GM12878 (cell line): Measurements from ENCODE around the gene AHNAK. TPM values are rescaled to one million over a fixed set of nuclear protein-coding genes. Genes with fewer than 3 reads are reported as not detected.
A peak's percentile ranks its signal among the peaks of the same experiment; 100 is the strongest.

Experiments used
- ATAC-seq: fragments of 200-7000 bp; cut with Tn5 transposase; 3 replicates; pipeline ENCODE4 v1.9.1; 2020; ENCODE audit warnings: mild to moderate bottlenecking, moderate library complexity
- BruUV-seq: library from RNA; stranded (reverse); fragments of 400-500 nt; replicated peaks from 2 replicates; lab custom pipeline; 2021; lab: Mats Ljungman, UMichigan
- CTCF ChIA-PET: fragments of 300-600 bp; sonication (Branson Sonifier 250); formaldehyde crosslinking; extraction: SDS; loops from one replicate; lab custom pipeline; 2021; ENCODE audit warnings: inconsistent platforms; lab: Yijun Ruan, JAX
- POLR2A ChIA-PET: fragments of 350-600 bp; formaldehyde crosslinking; extraction: SDS; loops from one replicate; lab custom pipeline; 2021; ENCODE audit warnings: inconsistent platforms; lab: Charles Lee
- RAD21 ChIA-PET: fragments of 300-600 bp; sonication (Branson Sonifier 250); formaldehyde crosslinking; loops from one replicate; lab custom pipeline; 2023; ENCODE audit warnings: antibody characterized with exemption; ENCODE audit not compliant: unreplicated experiment; lab: Charles Lee
- SMC1A ChIA-PET: fragments of 300-600 bp; sonication (Branson Sonifier 250); formaldehyde crosslinking; loops from one replicate; lab custom pipeline; 2023; ENCODE audit not compliant: unreplicated experiment, uncharacterized antibody; lab: Charles Lee
- DNase-seq: peaks from one replicate; pipeline ENCODE4 v3.0.0-alpha.2; 2011; ENCODE audit warnings: low read depth, low spot score
- FAIRE-seq: peaks from 3 replicates; lab custom pipeline; 2011; peaks lifted over from hg19 to GRCh38; lab: Jason Lieb, UNC
- H2AFZ ChIP-seq: 2 replicates; pipeline ENCODE4 v1.6.0; 2011; ENCODE audit warnings: low read depth, low read length, control low read depth; ENCODE audit not compliant: control insufficient read depth
- H3K27ac ChIP-seq: 2 replicates; pipeline ENCODE4 v1.5.1; 2011; ENCODE audit warnings: control low read depth; ENCODE audit not compliant: control insufficient read depth, insufficient read depth
- H3K27me3 ChIP-seq, 2 experiments: replicated peaks in 1 of 2; 2 replicates each; pipeline versions ENCODE4 v1.6.0 to v1.6.1; 2011; ENCODE audit warnings: low read length in 1 of 2; ENCODE audit not compliant: control insufficient read depth in 2 of 2, insufficient read depth in 2 of 2
- H3K36me3 ChIP-seq, 2 experiments: 2 replicates each; pipeline ENCODE4 v1.5.1; 2011; ENCODE audit warnings: low read length in 1 of 2; ENCODE audit not compliant: control insufficient read depth in 2 of 2, insufficient read depth in 2 of 2
- H3K4me1 ChIP-seq: 2 replicates; pipeline ENCODE4 v1.6.1; 2011; ENCODE audit warnings: mild to moderate bottlenecking, low read length, moderate library complexity, mixed read lengths; ENCODE audit not compliant: control insufficient read depth, insufficient read depth
- H3K4me2 ChIP-seq: 2 replicates; pipeline ENCODE4 v1.6.0; 2011; ENCODE audit warnings: control low read depth; ENCODE audit not compliant: control insufficient read depth, insufficient read depth
- H3K4me3 ChIP-seq: fragments of 200-600 bp; sonication (generic); 2 replicates; pipeline ENCODE4 v1.5.1; 2016
- H3K79me2 ChIP-seq: 2 replicates; pipeline ENCODE4 v1.6.0; 2011; ENCODE audit warnings: low read length; ENCODE audit not compliant: control insufficient read depth, insufficient read depth
- H3K9ac ChIP-seq: 2 replicates; pipeline ENCODE4 v1.8.0; 2011; ENCODE audit warnings: low read length, control low read depth, mixed read lengths; ENCODE audit not compliant: control insufficient read depth, insufficient read depth
- H3K9me3 ChIP-seq: replicated peaks from 3 replicates; pipeline ENCODE4 v1.5.1; 2011; ENCODE audit warnings: mild to moderate bottlenecking, low read length; ENCODE audit not compliant: control insufficient read depth, insufficient read depth
- H4K20me1 ChIP-seq: 2 replicates; pipeline ENCODE4 v1.6.0; 2011; ENCODE audit not compliant: control insufficient read depth, insufficient read depth
- ATF7 ChIP-seq: fragments of 450-650 bp; IDR thresholded peaks from 2 replicates; pipeline ENCODE4 v1.6.1; 2016; ENCODE audit warnings: low read depth, mild to moderate bottlenecking
- DPF2 ChIP-seq: fragments of 450-650 bp; IDR thresholded peaks from 2 replicates; pipeline ENCODE4 v1.6.1; 2017; ENCODE audit warnings: mild to moderate bottlenecking
- HCFC1 ChIP-seq: fragments of 150-350 bp; IDR thresholded peaks from 2 replicates; pipeline ENCODE4 v1.6.1; 2014; ENCODE audit warnings: low read length
- IRF5 ChIP-seq: fragments of 450-650 bp; IDR thresholded peaks from 2 replicates; pipeline ENCODE4 v1.6.1; 2017; ENCODE audit warnings: borderline replicate concordance
- PBX3 ChIP-seq: IDR thresholded peaks from 2 replicates; pipeline ENCODE4 v1.6.1; 2011; ENCODE audit warnings: mild to moderate bottlenecking, low read depth, low read length, moderate library complexity; ENCODE audit not compliant: insufficient replicate concordance
- PKNOX1 ChIP-seq: fragments of 450-650 bp; IDR thresholded peaks from 2 replicates; pipeline ENCODE4 v1.6.1; 2016; ENCODE audit warnings: mild to moderate bottlenecking
- SMAD5 ChIP-seq: IDR thresholded peaks from 2 replicates; pipeline ENCODE4 v1.6.1; 2016; ENCODE audit warnings: antibody characterized with exemption, low read depth
- SUZ12 ChIP-seq: fragments of 200-600 bp; sonication (generic); IDR thresholded peaks from one replicate; pipeline ENCODE4 v1.6.1; 2018; ENCODE audit warnings: antibody characterized with exemption, mild to moderate bottlenecking; ENCODE audit not compliant: unreplicated experiment
- ZBED1 ChIP-seq: IDR thresholded peaks from 2 replicates; pipeline ENCODE4 v1.6.1; 2016; ENCODE audit warnings: borderline replicate concordance
- WGBS: methylation state at CpG from one replicate; pipeline ENCODE4 v1.1.6; 2016; ENCODE audit warnings: low lambda C conversion rate; ENCODE audit not compliant: insufficient replicate concordance, insufficient coverage; ENCODE audit errors: missing lambda C conversion rate; 5-methylcytosine and 5-hydroxymethylcytosine counted together
- in situ Hi-C: fragments of 300-500 bp; cut with MboI; formaldehyde crosslinking; loops from 9 replicates; pipeline ENCODE4 v1.14.3; 2018; ENCODE audit warnings: mixed read lengths
- intact Hi-C: fragments of 100-400 bp; cut with micrococcal nuclease; formaldehyde crosslinking; loops from one replicate; pipeline ENCODE4 v1.14.2; 2022; ENCODE audit not compliant: unreplicated experiment
- polyA plus RNA-seq, 11 experiments: library from polyadenylated mRNA; depleted of rRNA in 4 of 11; unstranded in 6 of 11; stranded (reverse) in 5 of 11; fragments of >200 nt; fragmentation: Nextera tagmentation in 4 of 11; fragmentation: Illumina TruSeq in 1 of 11; extraction: Ambion mirVana in 4 of 11; extraction: Trizol in 1 of 11; gene quantifications; 1 replicate in 1 of 11; 2 replicates in 10 of 11; pipeline versions ENCODE4 v1.2.1 to v1.2.3, GENCODE V29; 2011 to 2016; ENCODE audit warnings: inconsistent platforms in 2 of 11, missing spikeins in 2 of 11, low read depth in 1 of 11
- total RNA-seq, 4 experiments: library from RNA; depleted of rRNA in 3 of 4; stranded (reverse); fragments of >200 nt in 3 of 4; fragmentation: Illumina TruSeq in 1 of 4; extraction: Trizol in 1 of 4; gene quantifications; 2 replicates each; pipeline versions ENCODE4 v1.2.1 to v1.2.3, GENCODE V29; 2013 to 2021

AHNAK gene
- total and polyA plus RNA-seq, 10 of the 15 experiments (the other 5 are each of a cell fraction or from before 2014, with no cell fraction given) = 0.76 to 90.3 (median 19.4) TPM

GRCh38 chr11:62419943-62420342, 126.7 kb downstream of the AHNAK start:
- intact Hi-C loops = loop anchor here (10.0 kb wide), 1 partner anchor 445 kb away; no protein-coding TSS in a partner anchor

GRCh38 chr11:62419314-62419929, 127.2 kb downstream of the AHNAK start:
- Histone ChIP-seq H3K36me3 (no peaks in the 10 kb centered on the region), H3K27me3 (no peaks in the 10 kb centered on the region; a peak in 1 of 4 replicates), H2AFZ (no peak overlapping the region), H3K4me1 (no peaks in the 10 kb centered on the region), H3K4me2 (no peak overlapping the region), H3K79me2 (no peaks in the 10 kb centered on the region), H3K9ac (no peak overlapping the region), H4K20me1 (no peaks in the 10 kb centered on the region), H3K9me3 (no peaks in the 10 kb centered on the region), H3K27ac (no peak overlapping the region), H3K4me3 (no peak overlapping the region)
- RAD21 ChIA-PET = no interaction called here
- FAIRE-seq (no peak), ATAC-seq (no peak), DNase-seq (no peak)
- POLR2A ChIA-PET = no interaction called here
- SMC1A ChIA-PET = interaction anchor here (1.0 to 1.2 kb wide), 2 partner anchors 122 to 141 kb away, joined by 3 to 5 read pairs; no protein-coding TSS in a partner anchor
- CTCF ChIA-PET = interaction anchor here (0.6 to 12.5 kb wide), 5 partner anchors 24 to 493 kb away, joined by 3 to 280 read pairs (median 8); no protein-coding TSS in a partner anchor
- intact Hi-C loops = no loop called here
- BruUV-seq = no TSS peak
- in situ Hi-C loops = no loop called here
- 20% methylated on average over 5 of the region's 5 CpGs for WGBS
- TF ChIP-seq SUZ12 (no peak), PBX3 (no peak), IRF5 (no peak), HCFC1 (no peak), ZBED1 (no peak), SMAD5 (no peak)

More at GRCh38 chr11:62419943-62420342, 126.7 kb downstream of the AHNAK start:
- CTCF ChIA-PET = interaction anchor here (1.7 to 12.5 kb wide), 4 partner anchors 25 to 139 kb away, joined by 6 to 280 read pairs (median 53); no protein-coding TSS in a partner anchor
- ATAC-seq (no peak), FAIRE-seq (no peak), DNase-seq (no peak)
- no peaks in the 10 kb centered on the region for H3K4me1 ChIP-seq
- RAD21 ChIA-PET = no interaction called here
- no peaks in the 10 kb centered on the region; a peak in 1 of 4 replicates for H3K27me3 ChIP-seq
- H4K20me1 ChIP-seq = no peaks in the 10 kb centered on the region
- no peaks in the 10 kb centered on the region for H3K79me2 ChIP-seq
- WGBS = 5% methylated on average over 1 of the region's 1 CpG
- in situ Hi-C loops = loop anchor here (10.0 kb wide), 3 partner anchors 135 to 445 kb away; no protein-coding TSS in a partner anchor
- H3K27ac ChIP-seq = no peak overlapping the region
- POLR2A ChIA-PET = no interaction called here
- H3K4me2 ChIP-seq = no peak overlapping the region
- BruUV-seq = no TSS peak
- H3K36me3 ChIP-seq = no peaks in the 10 kb centered on the region
- SMC1A ChIA-PET = interaction anchor here (1.2 kb wide), 1 partner anchor 122 kb away, joined by 3 read pairs; no protein-coding TSS in a partner anchor
- TF ChIP-seq ATF7 (peak; percentile 27; the same call in 1 of the 2 replicates), PKNOX1 (peak; percentile 34; the same call in 1 of the 2 replicates), DPF2 (no peak)
- H3K4me3 ChIP-seq = no peak overlapping the region
- no peak overlapping the region for H3K9ac ChIP-seq
- no peaks in the 10 kb centered on the region for H3K9me3 ChIP-seq
- H2AFZ ChIP-seq = no peak overlapping the region
